ENCODE measurements around the gene MRO. TPM values are rescaled to one million over a fixed set of nuclear protein-coding genes. Genes with fewer than 3 reads are reported as not detected.
A peak's percentile ranks its signal among the peaks of the same experiment; 100 is the strongest.

Gene MRO
- total and polyA plus RNA-seq, 8 donors: 0.26 to 0.86 (median 0.39) TPM

GRCh38 chr18:50749421-50749820, 70.4 kb downstream of the MRO start:
- Histone ChIP-seq H3K4me1 (no peaks in the 10 kb centered on the region), H3K36me3 (no peaks in the 10 kb centered on the region), H3K27me3 (peaks cover 0 to 32% of the 10 kb centered on the region in 2 donors), H3K27ac (no peak overlapping the region), H3K4me3 (no peak overlapping the region), H3K9me3 (no peaks in the 10 kb centered on the region)
- no peak for ATAC-seq
- TF ChIP-seq CTCF (IDR thresholded peaks at IDR 0.05): no peak
- intact Hi-C loops (cut with DNase I): no loop called here
- no peak for DNase-seq

GRCh38 chr18:50748243-50749229, 71.3 kb downstream of the MRO start:
- H3K27me3 ChIP-seq: peaks cover 0 to 32% of the 10 kb centered on the region in 2 donors
- TF ChIP-seq CTCF (IDR thresholded peaks at IDR 0.05): no peak
- intact Hi-C loops (cut with DNase I): no loop called here
- H3K4me3 ChIP-seq: no peak overlapping the region
- no peaks in the 10 kb centered on the region for H3K9me3 ChIP-seq
- DNase-seq (peak in 2 of 4 donors; percentile 17 to 26), ATAC-seq (no peak)
- H3K27ac ChIP-seq: no peak overlapping the region
- no peaks in the 10 kb centered on the region for H3K4me1 ChIP-seq
- no peaks in the 10 kb centered on the region for H3K36me3 ChIP-seq

GRCh38 chr18:50747849-50748242, 72.0 kb downstream of the MRO start:
- H3K9me3 ChIP-seq: no peaks in the 10 kb centered on the region
- H3K36me3 ChIP-seq: no peaks in the 10 kb centered on the region
- no peak for TF ChIP-seq CTCF (IDR thresholded peaks at IDR 0.05)
- no peak overlapping the region for H3K4me3 ChIP-seq
- ATAC-seq (no peak), DNase-seq (no peak)
- H3K4me1 ChIP-seq: no peaks in the 10 kb centered on the region
- peaks cover 0 to 31% of the 10 kb centered on the region in 2 donors for H3K27me3 ChIP-seq
- intact Hi-C loops (cut with DNase I): no loop called here
- no peak overlapping the region for H3K27ac ChIP-seq

GRCh38 chr18:50745945-50746344, 73.9 kb downstream of the MRO start:
- TF ChIP-seq CTCF (IDR thresholded peaks at IDR 0.05): no peak
- no peaks in the 10 kb centered on the region for H3K36me3 ChIP-seq
- DNase-seq (no peak), ATAC-seq (no peak)
- no peak overlapping the region for H3K4me3 ChIP-seq
- H3K4me1 ChIP-seq: no peaks in the 10 kb centered on the region
- intact Hi-C loops (cut with DNase I): no loop called here
- no peak overlapping the region for H3K27ac ChIP-seq
- H3K27me3 ChIP-seq: peaks cover 0 to 17% of the 10 kb centered on the region in 2 donors
- H3K9me3 ChIP-seq: no peaks in the 10 kb centered on the region

Other genes starting within 250 kb of the MRO start
- gene ME2, start 59.1 kb upstream of the MRO start, total RNA-seq: 10 to 100 TPM; 43.4 to 61.7 TPM
- 10 to 100 TPM; 29.7 to 34.6 (median 31.1) TPM for gene ME2, start 59.1 kb upstream of the MRO start, polyA plus RNA-seq (ENCODE audit: insufficient read length in 6 of 6)
- 1 to 10 TPM; 5.2 to 8.0 TPM for gene ELAC1, start 148.0 kb upstream of the MRO start, total RNA-seq
- gene ELAC1, start 148.0 kb upstream of the MRO start, polyA plus RNA-seq (ENCODE audit: insufficient read length in 6 of 6): 10 to 100 TPM in 5 of 6 donors, 1 to 10 TPM in 1; 9.4 to 13.9 (median 12.4) TPM
- gene SMAD4, start 210.2 kb upstream of the MRO start, total RNA-seq: 10 to 100 TPM; 90.7 to 92.2 TPM
- 100 to 1,000 TPM; 137 to 170 (median 144) TPM for gene SMAD4, start 210.2 kb upstream of the MRO start, polyA plus RNA-seq (ENCODE audit: insufficient read length in 6 of 6)

Data from left lung (tissue), 10 donors.